Right lung (tissue), 5 donors: ENCODE measurements around the gene ABO. TPM values are rescaled to one million over a fixed set of nuclear protein-coding genes. Genes with fewer than 3 reads are reported as not detected.
"Not testable (repeated sequence)": the region's sequence is repeated elsewhere in the genome, so short reads cannot be mapped to it uniquely, and the experiment has no call there.

ENCODE experiments used
- DNase-seq, 2 donors: peaks; one replicate each; pipeline ENCODE4 v3.0.0-alpha.2; 2013
- polyA plus RNA-seq, 5 donors: library from polyadenylated mRNA; unstranded; fragments of 120-200 nt; gene quantifications; one replicate each; pipeline versions ENCODE4 v1.2.1 to v1.2.3, GENCODE V29; 2013; ENCODE audit warnings: inconsistent platforms in 1 of 5, low replicate concordance in 1 of 5; ENCODE audit not compliant: insufficient read length in 5 of 5, insufficient read depth in 1 of 5

The ABO gene
- polyA plus RNA-seq, 5 donors, result 3.9 to 7.2 (median 5.1) TPM

GRCh38 chr9:133226219-133227171 is 48.5 kb downstream of the ABO start:
- no peak for DNase-seq

- DNase-seq, result no peak
Observed at GRCh38 chr9:133225171-133226011, 49.6 kb downstream of the ABO start.

GRCh38 chr9:133224762-133225161 is 50.2 kb downstream of the ABO start:
- DNase-seq, result no peak

- DNase-seq, result not testable (repeated sequence)
Observed at GRCh38 chr9:133223159-133223756, 51.7 kb downstream of the ABO start.

GRCh38 chr9:133221994-133222393 is 53.0 kb downstream of the ABO start:
- not testable (repeated sequence) for DNase-seq

- no peak for DNase-seq
Observed at GRCh38 chr9:133221177-133221809, 53.7 kb downstream of the ABO start.

GRCh38 chr9:133218049-133218975 is 56.7 kb downstream of the ABO start:
- not testable (repeated sequence) for DNase-seq

GRCh38 chr9:133217333-133217988 is 57.5 kb downstream of the ABO start:
- not testable (repeated sequence) for DNase-seq

- DNase-seq, result not testable (repeated sequence)
Observed at GRCh38 chr9:133214276-133214675, 60.7 kb downstream of the ABO start.

GRCh38 chr9:133210609-133211008 is 64.4 kb downstream of the ABO start:
- no peak for DNase-seq

GRCh38 chr9:133210202-133210532 is 64.8 kb downstream of the ABO start:
- DNase-seq, result no peak

GRCh38 chr9:133209327-133210201 is 65.4 kb downstream of the ABO start:
- not testable (repeated sequence) for DNase-seq

GRCh38 chr9:133208880-133209300 is 66.1 kb downstream of the ABO start, which contains the start of gene OBP2B:
TSS of gene OBP2B (minus strand) at chr9:133209250. CDS start at chr9:133209199, 51 bp downstream.
- not testable (repeated sequence) for DNase-seq

- not testable (repeated sequence) for DNase-seq
Observed at GRCh38 chr9:133208171-133208879, 66.7 kb downstream of the ABO start.

GRCh38 chr9:133207540-133208170 is 67.3 kb downstream of the ABO start:
- no peak for DNase-seq

- DNase-seq, result no peak
Observed at GRCh38 chr9:133207021-133207531, 67.9 kb downstream of the ABO start.
